ENCODE results near the gene VPS37B. TPM values are rescaled to one million over a fixed set of nuclear protein-coding genes. Genes with fewer than 3 reads are reported as not detected.
"Not testable (repeated sequence)": the region's sequence is repeated elsewhere in the genome, so short reads cannot be mapped to it uniquely, and the experiment has no call there.

The VPS37B gene
- total RNA-seq, result 1 to 10 TPM; 5.2 to 6.7 (median 6.0) TPM
- long read RNA-seq, result 0 reads

- intact Hi-C loops (cut with DNase I), result no loop called here
- DNase-seq (peak; percentile 81 to 87 (median 83)), ATAC-seq (peak; percentile 78 to 86 (median 81))
- H3K9me3 ChIP-seq, result no peaks in the 10 kb centered on the region
- TF ChIP-seq CTCF (IDR thresholded peaks at IDR 0.05), result peak in 1 of 4 donors; percentile 34
- TF ChIP-seq POLR2A (IDR thresholded peaks at IDR 0.05), result peak; percentile 94
- 13% methylated on average over 43 of the region's 81 CpGs for WGBS (ENCODE audit: insufficient coverage, low coverage, low lambda C conversion rate, missing lambda C conversion rate)
- H3K4me3 ChIP-seq, result peak within 1 kb of the TSS; percentile 60 to 87 (median 79)
- no peaks in the 10 kb centered on the region for H3K27me3 ChIP-seq
- H3K27ac ChIP-seq, result peak within 1 kb of the TSS; percentile 79 to 81 (median 79)
- H3K36me3 ChIP-seq, result no peaks in the 10 kb centered on the region
- peaks cover 0 to 32% (median 2%) of the 10 kb centered on the region in 4 donors for H3K4me1 ChIP-seq
Observed at GRCh38 chr12:122895704-122896636, at the start of gene VPS37B. TSS of gene VPS37B (minus strand) at chr12:122896124. CDS start at chr12:122896062, 62 bp downstream.

GRCh38 chr12:122944605-122945592 is 49.0 kb upstream of the VPS37B start:
- Histone ChIP-seq H3K9me3 (no peaks in the 10 kb centered on the region), H3K4me1 (no peaks in the 10 kb centered on the region), H3K27ac (no peak overlapping the region), H3K27me3 (no peaks in the 10 kb centered on the region), H3K4me3 (no peak overlapping the region), H3K36me3 (no peaks in the 10 kb centered on the region)
- ATAC-seq, result peak in 1 of 4 donors; percentile 15
- DNase-seq, result no peak
- WGBS (ENCODE audit: insufficient coverage, low coverage, low lambda C conversion rate, missing lambda C conversion rate), result 60% methylated on average over 1 of the region's 14 CpGs
- intact Hi-C loops (cut with DNase I), result loop anchor here in 1 of 2 donors (5.0 kb wide), 1 partner anchor 163 kb away; no protein-coding TSS in a partner anchor
- TF ChIP-seq POLR2A (IDR thresholded peaks at IDR 0.05) (no peak), CTCF (IDR thresholded peaks at IDR 0.05) (no peak)

GRCh38 chr12:122943196-122943595 is 47.3 kb upstream of the VPS37B start:
- no peaks in the 10 kb centered on the region for H3K36me3 ChIP-seq
- H3K27ac ChIP-seq, result no peak overlapping the region
- ATAC-seq, result peak in 3 of 4 donors; percentile 16 to 31 (median 22)
- no peaks in the 10 kb centered on the region for H3K27me3 ChIP-seq
- intact Hi-C loops (cut with DNase I), result no loop called here
- peaks cover 0 to under 1% (median 0%) of the 10 kb centered on the region in 4 donors for H3K4me1 ChIP-seq
- H3K4me3 ChIP-seq, result no peak overlapping the region
- 83% methylated on average over 8 of the region's 13 CpGs for WGBS (ENCODE audit: insufficient coverage, low coverage, low lambda C conversion rate, missing lambda C conversion rate)
- TF ChIP-seq POLR2A (IDR thresholded peaks at IDR 0.05), result no peak
- no peak for TF ChIP-seq CTCF (IDR thresholded peaks at IDR 0.05)
- H3K9me3 ChIP-seq, result no peaks in the 10 kb centered on the region
- DNase-seq, result no peak

- ATAC-seq (no peak), DNase-seq (no peak)
- intact Hi-C loops (cut with DNase I), result no loop called here
- no peak for TF ChIP-seq POLR2A (IDR thresholded peaks at IDR 0.05)
- no peak for TF ChIP-seq CTCF (IDR thresholded peaks at IDR 0.05)
- Histone ChIP-seq H3K9me3 (no peaks in the 10 kb centered on the region), H3K4me3 (no peak overlapping the region), H3K4me1 (peaks cover 0 to 6% (median 2%) of the 10 kb centered on the region in 4 donors), H3K27me3 (no peaks in the 10 kb centered on the region), H3K36me3 (no peaks in the 10 kb centered on the region), H3K27ac (no peak overlapping the region)
- WGBS (ENCODE audit: insufficient coverage, low coverage, low lambda C conversion rate, missing lambda C conversion rate), result no CpG with 5 or more reads among the region's 2 CpGs
Observed at GRCh38 chr12:122942637-122943036, 46.7 kb upstream of the VPS37B start.

- H3K27ac ChIP-seq; H3K27me3 ChIP-seq; H3K9me3 ChIP-seq; DNase-seq; H3K36me3 ChIP-seq; H3K4me3 ChIP-seq; ATAC-seq; intact Hi-C loops (cut with DNase I): not testable (repeated sequence)
- 85% methylated on average over 5 of the region's 5 CpGs for WGBS (ENCODE audit: insufficient coverage, low coverage, low lambda C conversion rate, missing lambda C conversion rate)
- peaks cover 0 to 13% (median 2%) of the 10 kb centered on the region in 4 donors for H3K4me1 ChIP-seq
Observed at GRCh38 chr12:122941351-122941750, 45.4 kb upstream of the VPS37B start.

Data from right lobe of liver (tissue), 6 donors.